HCT116 (cell line): ENCODE results near the gene KIRREL3. TPM values are rescaled to one million over a fixed set of nuclear protein-coding genes. Genes with fewer than 3 reads are reported as not detected.

ENCODE experiments used
- ATAC-seq: fragments of 200-7000 bp; cut with Tn5 transposase; 2 replicates; pipeline ENCODE4 v1.9.1; 2020; ENCODE audit warnings: mild to moderate bottlenecking, moderate library complexity
- BruUV-seq: library from RNA; stranded (reverse); fragments of 400-500 nt; replicated peaks from 2 replicates; lab custom pipeline; 2021; lab: Mats Ljungman, UMichigan
- CTCF ChIA-PET: fragments of 300-600 bp; sonication (Branson Sonifier 250); formaldehyde crosslinking; loops from one replicate; lab custom pipeline; 2021; ENCODE audit warnings: antibody characterized with exemption; lab: Charles Lee
- POLR2A ChIA-PET: fragments of 300-600, 350-600 bp; sonication (Branson Sonifier 250); formaldehyde crosslinking; loops from one replicate; lab custom pipeline; 2021; ENCODE audit warnings: antibody characterized with exemption; lab: Charles Lee
- RAD21 ChIA-PET, 2 experiments: fragments of 300-600 bp; sonication (Branson Sonifier 250); formaldehyde crosslinking; loops; one replicate each; lab custom pipeline; 2023; ENCODE audit warnings: low total read pairs in 2 of 2; ENCODE audit not compliant: uncharacterized antibody in 2 of 2, unreplicated experiment in 2 of 2, low non-redundant PET in 1 of 2; lab: Charles Lee
- DNase-seq: peaks from one replicate; pipeline ENCODE4 v3.0.0-alpha.2; 2010; ENCODE audit warnings: low read depth, low spot score
- H2AFZ ChIP-seq: fragments of 200-600 bp; shearing (Covaris generic), sonication (generic); 2 replicates; pipeline ENCODE4 v1.6.1; 2017; ENCODE audit warnings: low read depth, mixed run types, mixed read lengths, antibody characterized with exemption, low read length; ENCODE audit not compliant: poor library complexity, severe bottlenecking
- H3K27ac ChIP-seq: 2 replicates; pipeline ENCODE4 v1.5.1; 2012; ENCODE audit warnings: low read depth, low read length
- H3K27me3 ChIP-seq: fragments of 200-600 bp; sonication (generic); 2 replicates; pipeline ENCODE4 v1.6.1; 2016; ENCODE audit warnings: mixed run types, low read length, mixed read lengths; ENCODE audit not compliant: insufficient read depth
- H3K36me3 ChIP-seq, 2 experiments: fragments of 200-500 bp in 1 of 2; fragments of 200-600 bp in 1 of 2; sonication (Bioruptor generic) in 1 of 2; sonication (generic) in 1 of 2; 2 replicates each; pipeline versions ENCODE4 v1.5.1 to v1.6.1; 2014 to 2016; ENCODE audit warnings: low read length in 2 of 2, inconsistent platforms in 1 of 2, mixed read lengths in 1 of 2, mixed run types in 1 of 2; ENCODE audit not compliant: insufficient read depth in 2 of 2, control insufficient read depth in 1 of 2
- H3K4me1 ChIP-seq, 2 experiments: fragments of 200-600 bp in 1 of 2; sonication (generic) in 1 of 2; 2 replicates each; pipeline versions ENCODE4 v1.5.1 to v1.6.1; 2012 to 2017; ENCODE audit warnings: low read length in 2 of 2, inconsistent platforms in 1 of 2, mild to moderate bottlenecking in 1 of 2, mixed read lengths in 1 of 2, mixed run types in 1 of 2, moderate library complexity in 1 of 2; ENCODE audit not compliant: insufficient read depth in 2 of 2, control insufficient read depth in 1 of 2
- H3K4me2 ChIP-seq: fragments of 200-600 bp; sonication (generic); 2 replicates; pipeline ENCODE4 v1.6.1; 2017; ENCODE audit warnings: mixed run types, low read length, mixed read lengths
- H3K4me3 ChIP-seq, 2 experiments: fragments of 200-600 bp in 1 of 2; sonication (generic) in 1 of 2; replicated peaks in 1 of 2; 2 replicates each; pipeline ENCODE4 v1.5.1; 2011 to 2016; ENCODE audit warnings: low read length in 2 of 2, control low read depth in 1 of 2, low read depth in 1 of 2, mild to moderate bottlenecking in 1 of 2, mixed read lengths in 1 of 2, mixed run types in 1 of 2
- H3K79me2 ChIP-seq: fragments of 200-600 bp; sonication (generic); 2 replicates; pipeline ENCODE4 v1.6.1; 2017; ENCODE audit warnings: mild to moderate bottlenecking, mixed run types, low read length, moderate library complexity, mixed read lengths; ENCODE audit not compliant: insufficient read depth
- H3K9ac ChIP-seq: fragments of 200-600 bp; sonication (generic); 2 replicates; pipeline ENCODE4 v1.6.1; 2016; ENCODE audit warnings: low read length, mixed read lengths
- H3K9me2 ChIP-seq: fragments of 200-600 bp; sonication (generic), shearing (Covaris generic); 2 replicates; pipeline ENCODE4 v1.6.1; 2017; ENCODE audit warnings: mixed run types, mild to moderate bottlenecking, moderate library complexity; ENCODE audit not compliant: insufficient read depth
- H3K9me3 ChIP-seq, 2 experiments: fragments of 200-500 bp in 1 of 2; fragments of 200-600 bp in 1 of 2; sonication (Bioruptor generic) in 1 of 2; sonication (generic) in 1 of 2; 2 replicates each; pipeline ENCODE4 v1.6.1; 2014 to 2017; ENCODE audit warnings: low read length in 2 of 2, mixed read lengths in 2 of 2, inconsistent platforms in 1 of 2, low read depth in 1 of 2, mild to moderate bottlenecking in 1 of 2, mixed run types in 1 of 2, moderate library complexity in 1 of 2; ENCODE audit not compliant: control insufficient read depth in 1 of 2, insufficient read depth in 1 of 2
- H4K20me1 ChIP-seq: fragments of 200-600 bp; sonication (generic), shearing (Covaris generic); 2 replicates; pipeline ENCODE4 v1.6.1; 2017; ENCODE audit warnings: mixed run types, mild to moderate bottlenecking, moderate library complexity; ENCODE audit not compliant: insufficient read depth
- ATF3 ChIP-seq: IDR thresholded peaks from 2 replicates; pipeline ENCODE4 v1.6.1; 2012
- CTCF ChIP-seq, 3 experiments: fragments of 200-600 bp in 1 of 3; sonication (generic) in 1 of 3; IDR thresholded peaks in 2 of 3; conservative IDR thresholded peaks in 1 of 3; 2 replicates each; pipeline ENCODE4 v1.5.1; 2012 to 2017; ENCODE audit warnings: low read depth in 2 of 3, low read length in 2 of 3, antibody characterized with exemption in 1 of 3, borderline replicate concordance in 1 of 3, control low read depth in 1 of 3, mild to moderate bottlenecking in 1 of 3, mixed read lengths in 1 of 3, mixed run types in 1 of 3, moderate library complexity in 1 of 3; ENCODE audit not compliant: insufficient read depth in 1 of 3
- EGR1 ChIP-seq: IDR thresholded peaks from 2 replicates; pipeline ENCODE4 v1.6.1; 2012; ENCODE audit warnings: low read depth
- ELF1 ChIP-seq: IDR thresholded peaks from 2 replicates; pipeline ENCODE4 v1.6.1; 2012; ENCODE audit warnings: low read depth, borderline replicate concordance
- EZH2 ChIP-seq: fragments of 200-600 bp; sonication (generic); IDR thresholded peaks from 2 replicates; pipeline ENCODE4 v1.6.1; 2017; ENCODE audit warnings: antibody characterized with exemption, mixed run types
- EZH2phosphoT487 ChIP-seq: fragments of 200-600 bp; IDR thresholded peaks from 2 replicates; pipeline ENCODE4 v1.6.1; 2018; ENCODE audit warnings: antibody characterized with exemption, borderline replicate concordance
- FOSL1 ChIP-seq: IDR thresholded peaks from 2 replicates; pipeline ENCODE4 v1.6.1; 2012; ENCODE audit warnings: low read depth
- JUND ChIP-seq: IDR thresholded peaks from 2 replicates; pipeline ENCODE4 v1.6.1; 2012
- MAX ChIP-seq: IDR thresholded peaks from 2 replicates; pipeline ENCODE4 v1.6.1; 2012
- POLR2A ChIP-seq: IDR thresholded peaks from 2 replicates; pipeline ENCODE4 v1.7.0; 2011; ENCODE audit warnings: borderline replicate concordance; ENCODE audit not compliant: insufficient read depth, insufficient read length; ENCODE audit errors: extremely low read depth
- POLR2AphosphoS5 ChIP-seq: IDR thresholded peaks from 2 replicates; pipeline ENCODE4 v1.6.1; 2011; ENCODE audit warnings: mild to moderate bottlenecking, low read depth, low read length, moderate library complexity
- RAD21 ChIP-seq: IDR thresholded peaks from 2 replicates; pipeline ENCODE4 v1.6.1; 2012; ENCODE audit warnings: low read depth, mild to moderate bottlenecking
- REST ChIP-seq: IDR thresholded peaks from 2 replicates; pipeline ENCODE4 v1.6.1; 2012; ENCODE audit warnings: low read depth
- SIN3A ChIP-seq: IDR thresholded peaks from 2 replicates; pipeline ENCODE4 v1.6.1; 2012; ENCODE audit warnings: low read depth
- SP1 ChIP-seq: IDR thresholded peaks from 2 replicates; pipeline ENCODE4 v1.6.1; 2012; ENCODE audit warnings: low read depth
- SRF ChIP-seq: IDR thresholded peaks from 2 replicates; pipeline ENCODE4 v1.6.1; 2012; ENCODE audit warnings: low read depth
- ZFX ChIP-seq: fragments of 450-650 bp; IDR thresholded peaks from 2 replicates; pipeline ENCODE4 v1.6.1; 2017
- ZNF274 ChIP-seq: fragments of 200-500 bp; sonication (Bioruptor generic); IDR thresholded peaks from 2 replicates; pipeline ENCODE4 v1.6.1; 2014; ENCODE audit warnings: mild to moderate bottlenecking, low read depth, low read length, inconsistent platforms
- intact Hi-C: fragments of 100-400 bp; cut with micrococcal nuclease; formaldehyde crosslinking; loops from 2 replicates; pipeline ENCODE4 v1.10.0; 2022
- total RNA-seq: library from RNA; stranded (reverse); gene quantifications from one replicate; pipeline ENCODE4 v1.2.1, GENCODE V29; 2021; ENCODE audit not compliant: unreplicated experiment

The KIRREL3 gene
- total RNA-seq, 1 experiment from 2014 or later = not detected

DNA sequence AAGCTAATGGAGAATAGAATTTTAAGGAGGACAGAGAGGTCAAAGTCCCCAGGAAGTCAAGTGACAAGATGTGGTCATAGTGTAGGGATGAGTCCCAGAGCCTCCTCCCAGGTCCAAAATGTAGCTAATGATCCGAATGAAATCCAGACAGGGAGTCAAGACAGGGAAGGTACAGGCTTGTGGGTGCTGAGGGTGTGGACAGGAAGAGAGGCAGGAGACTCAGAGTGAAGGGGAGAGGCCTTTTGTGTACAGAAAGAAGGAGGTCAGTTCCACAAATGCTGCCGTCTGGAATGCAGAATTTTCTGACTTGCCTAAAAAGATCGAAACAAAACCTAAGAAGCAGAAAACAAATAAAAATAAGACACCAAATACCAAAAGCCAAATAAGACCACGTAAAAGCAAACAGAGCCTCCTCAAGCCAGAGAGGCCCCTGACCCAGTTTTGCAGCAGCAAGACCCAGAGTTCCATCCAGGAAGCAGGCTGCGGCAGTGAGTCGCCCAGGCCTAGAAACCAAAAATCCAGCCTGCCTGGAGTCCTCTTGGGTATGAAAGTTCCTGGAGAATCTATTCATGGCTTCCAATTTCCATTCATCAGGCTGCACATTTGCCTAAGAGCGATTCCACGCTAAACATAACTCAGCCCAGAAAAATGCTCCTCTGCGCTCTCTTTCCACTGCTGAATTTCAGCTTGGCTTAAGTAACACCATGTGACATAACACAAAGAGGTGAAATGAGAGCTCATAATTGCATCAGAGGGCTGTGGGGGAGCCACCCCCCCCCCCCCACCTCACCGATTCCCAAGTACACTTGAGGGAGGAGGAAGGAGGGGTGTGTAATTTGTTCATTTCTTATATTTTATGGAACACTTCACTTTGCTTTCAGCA lies 71.2 kb downstream of the KIRREL3 start:
- Histone ChIP-seq H2AFZ (no peak overlapping the region), H3K27ac (no peak overlapping the region), H3K27me3 (no peaks in the 10 kb centered on the region), H3K9me3 (no peaks in the 10 kb centered on the region), H3K4me2 (no peak overlapping the region), H3K9me2 (no peaks in the 10 kb centered on the region), H3K79me2 (no peaks in the 10 kb centered on the region), H3K36me3 (no peaks in the 10 kb centered on the region), H3K9ac (no peak overlapping the region), H3K4me3 (no peak overlapping the region), H3K4me1 (no peaks in the 10 kb centered on the region), H4K20me1 (no peaks in the 10 kb centered on the region)
- ATAC-seq = no peak
- RAD21 ChIA-PET = no interaction called here
- POLR2A ChIA-PET = no interaction called here
- intact Hi-C loops = no loop called here
- CTCF ChIA-PET = no interaction called here
- no TSS peak for BruUV-seq
- TF ChIP-seq EZH2 (no peak), CTCF (IDR thresholded peaks at IDR 0.05 in 2 of 3, conservative IDR thresholded peaks at IDR 0.05 in 1 of 3; ENCODE audit: borderline replicate concordance in 1 of 3, insufficient read depth in 1 of 3, low read depth in 2 of 3, low read length in 2 of 3) (no peak), JUND (no peak), EGR1 (no peak), EZH2phosphoT487 (no peak), POLR2AphosphoS5 (no peak), RAD21 (no peak), REST (no peak), POLR2A (no peak), ZNF274 (no peak), SRF (no peak), FOSL1 (no peak), ELF1 (no peak), MAX (no peak), ATF3 (no peak), ZFX (no peak), SIN3A (no peak), SP1 (no peak)
- DNase-seq = no peak
